Parathyroid adenoma (tissue), 2 donors: Measurements from ENCODE around the gene PIP4K2A.

Experiments
- H2AFZ ChIP-seq: fragments of 300-600 bp; sonication (generic); one replicate; pipeline ENCODE4 v1.7.0; 2017; ENCODE audit warnings: antibody characterized with exemption, mild to moderate bottlenecking
- H3K27ac ChIP-seq: fragments of 300-600 bp; sonication (generic); one replicate; pipeline ENCODE4 v1.7.0; 2017
- H3K27me3 ChIP-seq: fragments of 300-600 bp; sonication (generic); one replicate; pipeline ENCODE4 v1.7.0; 2017; ENCODE audit warnings: low read length; ENCODE audit not compliant: control insufficient read depth, insufficient read depth
- H3K36me3 ChIP-seq: fragments of 300-600 bp; sonication (generic); one replicate; pipeline ENCODE4 v1.7.0; 2017; ENCODE audit warnings: low read length; ENCODE audit not compliant: control insufficient read depth, insufficient read depth
- H3K4me1 ChIP-seq: fragments of 300-600 bp; sonication (generic); one replicate; pipeline ENCODE4 v1.7.0; 2017; ENCODE audit warnings: control low read depth
- H3K4me2 ChIP-seq: fragments of 300-600 bp; sonication (generic); one replicate; pipeline ENCODE4 v1.7.0; 2017; ENCODE audit warnings: low read length
- H3K4me3 ChIP-seq: fragments of 300-600 bp; sonication (generic); one replicate; pipeline ENCODE4 v1.7.0; 2017; ENCODE audit warnings: low read depth, low read length
- H3K79me2 ChIP-seq: fragments of 300-600 bp; sonication (generic); one replicate; pipeline ENCODE4 v1.7.0; 2017; ENCODE audit warnings: control low read depth
- H3K9ac ChIP-seq: fragments of 300-600 bp; sonication (generic); one replicate; pipeline ENCODE4 v1.7.0; 2017; ENCODE audit warnings: mild to moderate bottlenecking
- H3K9me3 ChIP-seq: fragments of 300-600 bp; sonication (generic); one replicate; pipeline ENCODE4 v1.7.0; 2017; ENCODE audit warnings: low read length; ENCODE audit not compliant: control insufficient read depth
- CTCF ChIP-seq: fragments of 300-600 bp; sonication (generic); IDR thresholded peaks from one replicate; pipeline ENCODE4 v1.7.0; 2017; ENCODE audit warnings: antibody characterized with exemption, mild to moderate bottlenecking
- donor health status: primary hyperparathyroidism.

The PIP4K2A gene

GRCh38 chr10:22560913-22561239, 153.5 kb downstream of the PIP4K2A start:
- Histone ChIP-seq H3K27ac (no peak overlapping the region), H3K79me2 (no peaks in the 10 kb centered on the region), H2AFZ (no peak overlapping the region), H3K4me2 (no peak overlapping the region), H3K4me3 (no peak overlapping the region), H3K4me1 (no peaks in the 10 kb centered on the region), H3K36me3 (no peaks in the 10 kb centered on the region), H3K9me3 (no peaks in the 10 kb centered on the region), H3K9ac (no peak overlapping the region), H3K27me3 (no peaks in the 10 kb centered on the region)
- TF ChIP-seq CTCF = no peak

GRCh38 chr10:22560096-22560912, 154.1 kb downstream of the PIP4K2A start:
- H3K36me3 ChIP-seq = no peaks in the 10 kb centered on the region
- H2AFZ ChIP-seq = no peak overlapping the region
- no peak overlapping the region for H3K27ac ChIP-seq
- no peak overlapping the region for H3K9ac ChIP-seq
- no peaks in the 10 kb centered on the region for H3K4me1 ChIP-seq
- no peak overlapping the region for H3K4me3 ChIP-seq
- H3K79me2 ChIP-seq = no peaks in the 10 kb centered on the region
- no peaks in the 10 kb centered on the region for H3K27me3 ChIP-seq
- H3K4me2 ChIP-seq = no peak overlapping the region
- no peak for TF ChIP-seq CTCF
- H3K9me3 ChIP-seq = no peaks in the 10 kb centered on the region

- H3K79me2 ChIP-seq = no peaks in the 10 kb centered on the region
- H3K9me3 ChIP-seq = no peaks in the 10 kb centered on the region
- H3K4me2 ChIP-seq = no peak overlapping the region
- no peaks in the 10 kb centered on the region for H3K27me3 ChIP-seq
- no peaks in the 10 kb centered on the region for H3K4me1 ChIP-seq
- no peak overlapping the region for H3K27ac ChIP-seq
- no peaks in the 10 kb centered on the region for H3K36me3 ChIP-seq
- no peak overlapping the region for H3K9ac ChIP-seq
- no peak for TF ChIP-seq CTCF
- H3K4me3 ChIP-seq = no peak overlapping the region
- H2AFZ ChIP-seq = no peak overlapping the region
Observed at GRCh38 chr10:22557321-22557720, 157.1 kb downstream of the PIP4K2A start.

- Histone ChIP-seq H2AFZ (no peak overlapping the region), H3K36me3 (no peaks in the 10 kb centered on the region), H3K27ac (no peak overlapping the region), H3K27me3 (no peaks in the 10 kb centered on the region), H3K79me2 (no peaks in the 10 kb centered on the region), H3K4me2 (no peak overlapping the region), H3K4me3 (no peak overlapping the region), H3K9me3 (no peaks in the 10 kb centered on the region), H3K9ac (no peak overlapping the region), H3K4me1 (no peaks in the 10 kb centered on the region)
- TF ChIP-seq CTCF = no peak
Observed at GRCh38 chr10:22556774-22557173, 157.6 kb downstream of the PIP4K2A start.
